GM23338 (cell line): ENCODE measurements around the gene TRIM14. TPM values are rescaled to one million over a fixed set of nuclear protein-coding genes. Genes with fewer than 3 reads are reported as not detected.

Experiments
- ATAC-seq: fragments of 200-7000 bp; cut with Tn5 transposase; 3 replicates; pipeline ENCODE4 v1.9.1; 2020
- DNase-seq: peaks from one replicate; pipeline ENCODE4 v3.0.0-alpha.2; 2015; ENCODE audit warnings: low spot score
- H2AFZ ChIP-seq: fragments of 200-600 bp; sonication (generic); 2 replicates; pipeline ENCODE4 v1.8.0; 2016; ENCODE audit warnings: antibody characterized with exemption, mild to moderate bottlenecking, moderate library complexity
- H3F3A ChIP-seq: fragments of 200-600 bp; sonication (generic); replicated peaks from 2 replicates; pipeline ENCODE4 v1.8.0; 2017; ENCODE audit warnings: antibody characterized with exemption, mixed run types, low read depth
- H3K27ac ChIP-seq: fragments of 200-600 bp; sonication (generic); 2 replicates; pipeline ENCODE4 v1.6.1; 2016; ENCODE audit warnings: low read depth
- H3K27me3 ChIP-seq: fragments of 200-600 bp; sonication (generic); 2 replicates; pipeline ENCODE4 v1.8.0; 2016; ENCODE audit warnings: mild to moderate bottlenecking, mixed run types, moderate library complexity; ENCODE audit not compliant: insufficient read depth
- H3K36me3 ChIP-seq: fragments of 200-600 bp; sonication (generic); 2 replicates; pipeline ENCODE4 v1.8.0; 2016; ENCODE audit warnings: mild to moderate bottlenecking; ENCODE audit not compliant: insufficient read depth
- H3K4me1 ChIP-seq: fragments of 200-600 bp; sonication (generic); 2 replicates; pipeline ENCODE4 v1.8.0; 2016; ENCODE audit warnings: mild to moderate bottlenecking, moderate library complexity; ENCODE audit not compliant: insufficient read depth
- H3K4me2 ChIP-seq: fragments of 200-600 bp; sonication (generic); 2 replicates; pipeline ENCODE4 v1.7.1; 2017; ENCODE audit warnings: mixed run types
- H3K4me3 ChIP-seq: fragments of 200-600 bp; sonication (generic); 2 replicates; pipeline ENCODE4 v1.6.1; 2016; ENCODE audit warnings: mixed run types
- H3K79me2 ChIP-seq: fragments of 200-600 bp; sonication (generic); replicated peaks from 2 replicates; pipeline ENCODE4 v1.8.0; 2017; ENCODE audit warnings: mild to moderate bottlenecking; ENCODE audit not compliant: insufficient read depth
- H3K9me2 ChIP-seq: fragments of 200-600 bp; sonication (generic); 2 replicates; pipeline ENCODE4 v1.8.0; 2017; ENCODE audit not compliant: insufficient read depth
- H4K20me1 ChIP-seq: fragments of 200-600 bp; sonication (generic); replicated peaks from 2 replicates; pipeline ENCODE4 v1.8.0; 2017; ENCODE audit warnings: mild to moderate bottlenecking; ENCODE audit not compliant: insufficient read depth
- H3K27ac Mint-ChIP-seq: 2 replicates; pipeline ENCODE4 v1.8.0; 2020; ENCODE audit warnings: inconsistent platforms, mild to moderate bottlenecking, moderate library complexity, mixed read lengths
- H3K27me3 Mint-ChIP-seq: 3 replicates; pipeline ENCODE4 v1.8.0; 2022; ENCODE audit warnings: low read depth, mild to moderate bottlenecking, moderate library complexity, mixed read lengths, inconsistent platforms; ENCODE audit not compliant: insufficient read depth, poor library complexity
- H3K36me3 Mint-ChIP-seq: 3 replicates; pipeline ENCODE4 v1.8.0; 2021; ENCODE audit warnings: low read depth, mild to moderate bottlenecking, inconsistent platforms, moderate library complexity, mixed read lengths
- H3K4me1 Mint-ChIP-seq: 3 replicates; pipeline ENCODE4 v1.8.0; 2020; ENCODE audit warnings: mild to moderate bottlenecking, inconsistent platforms, mixed read lengths
- H3K4me3 Mint-ChIP-seq: 3 replicates; pipeline ENCODE4 v1.8.0; 2021; ENCODE audit warnings: moderate library complexity, mild to moderate bottlenecking, inconsistent platforms, mixed read lengths
- H3K9me3 Mint-ChIP-seq: 3 replicates; pipeline ENCODE4 v1.8.0; 2020; ENCODE audit warnings: moderate library complexity, mild to moderate bottlenecking, inconsistent platforms, mixed read lengths
- CREB1 ChIP-seq: fragments of 250-450 bp; sonication (Bioruptor Pico); IDR thresholded peaks from 2 replicates; pipeline ENCODE4 v1.5.0; 2020; ENCODE audit warnings: low read depth, mild to moderate bottlenecking, moderate library complexity
- ETS1 ChIP-seq: IDR thresholded peaks from 2 replicates; pipeline ENCODE4 v1.6.1; 2016; ENCODE audit warnings: antibody characterized with exemption
- EZH2 ChIP-seq: fragments of 200-600 bp; sonication (generic); IDR thresholded peaks from one replicate; pipeline ENCODE4 v1.8.0; 2017; ENCODE audit warnings: antibody characterized with exemption, mild to moderate bottlenecking, low read depth; ENCODE audit not compliant: unreplicated experiment
- EZH2phosphoT487 ChIP-seq: fragments of 200-600 bp; sonication (generic); IDR thresholded peaks from one replicate; pipeline ENCODE4 v1.8.1; 2018; ENCODE audit warnings: antibody characterized with exemption; ENCODE audit not compliant: unreplicated experiment
- JUNB ChIP-seq: IDR thresholded peaks from one replicate; pipeline ENCODE4 v1.6.1; 2016; ENCODE audit warnings: antibody characterized with exemption; ENCODE audit not compliant: unreplicated experiment
- NANOG ChIP-seq: IDR thresholded peaks from 2 replicates; pipeline ENCODE4 v1.6.1; 2016; ENCODE audit warnings: antibody characterized with exemption, borderline replicate concordance
- POLR2AphosphoS5 ChIP-seq: IDR thresholded peaks from 2 replicates; pipeline ENCODE4 v1.6.1; 2016; ENCODE audit warnings: antibody characterized with exemption, low read depth
- ZNF114 ChIP-seq: fragments of 250-450 bp; sonication (Bioruptor Pico); IDR thresholded peaks from 2 replicates; pipeline ENCODE4 v1.5.0; 2020; ENCODE audit warnings: mild to moderate bottlenecking, moderate library complexity
- ZNF331 ChIP-seq: fragments of 250-450 bp; sonication (Bioruptor Pico); IDR thresholded peaks from 2 replicates; pipeline ENCODE4 v1.5.0; 2020; ENCODE audit warnings: low read depth, mild to moderate bottlenecking, moderate library complexity
- ZNF462 ChIP-seq: fragments of 250-450 bp; sonication (Bioruptor Pico); IDR thresholded peaks from 2 replicates; pipeline ENCODE4 v1.5.0; 2020; ENCODE audit warnings: mild to moderate bottlenecking, moderate library complexity
- polyA plus RNA-seq: library from polyadenylated mRNA; unstranded; fragments of >200 nt; fragmentation: Nextera tagmentation; extraction: Ambion mirVana; gene quantifications from 2 replicates; pipeline ENCODE4 v1.2.1, GENCODE V29; 2016
- total RNA-seq: library from RNA; depleted of rRNA; stranded (reverse); fragments of >200 nt; shearing (Covaris generic); gene quantifications from 2 replicates; pipeline ENCODE4 v1.2.3, GENCODE V29; 2014

Gene TRIM14
- total and polyA plus RNA-seq, 2 experiments from 2014 or later: 17.2 to 25.3 TPM

GRCh38 chr9:98085058-98085457, 34.0 kb downstream of the TRIM14 start (continued):
- TF ChIP-seq ZNF462 (CRISPR knock-in tag): no peak
- no peak for TF ChIP-seq POLR2AphosphoS5
- TF ChIP-seq CREB1: no peak
- no peak for TF ChIP-seq JUNB
- no peak for TF ChIP-seq NANOG
- no peak for TF ChIP-seq EZH2phosphoT487

GRCh38 chr9:98084396-98084795, 34.6 kb downstream of the TRIM14 start:
- DNase-seq (no peak), ATAC-seq (no peak)
- peaks cover 14% of the 10 kb centered on the region for H3K36me3 ChIP-seq
- H3K4me1 Mint-ChIP-seq: peaks cover 20% of the 10 kb centered on the region
- no peak overlapping the region for H2AFZ ChIP-seq
- no peaks in the 10 kb centered on the region for H3K79me2 ChIP-seq
- peaks cover 6% of the 10 kb centered on the region; the same call in 2 of the 3 replicates for H3K9me3 Mint-ChIP-seq
- no peak overlapping the region for H3K27ac ChIP-seq
- peaks cover 8% of the 10 kb centered on the region for H3K27me3 Mint-ChIP-seq
- peaks cover 18% of the 10 kb centered on the region; the same call in 1 of the 2 replicates for H3K27me3 ChIP-seq
- no peak overlapping the region for H3K27ac Mint-ChIP-seq
- H4K20me1 ChIP-seq: no peaks in the 10 kb centered on the region; the same call in none of the 2 replicates
- peaks cover 36% of the 10 kb centered on the region for H3K36me3 Mint-ChIP-seq
- H3F3A ChIP-seq: 0 out of 2 replicates have a peak, but pooled peaks cover 9% of the 10 kb centered on the region
- H3K4me2 ChIP-seq: no peak overlapping the region
- H3K9me2 ChIP-seq: no peaks in the 10 kb centered on the region
- no peak overlapping the region for H3K4me3 Mint-ChIP-seq
- H3K4me1 ChIP-seq: peaks cover 18% of the 10 kb centered on the region
- no peak overlapping the region for H3K4me3 ChIP-seq
- TF ChIP-seq EZH2 (no peak), JUNB (no peak), ZNF114 (CRISPR knock-in tag) (no peak), ZNF331 (CRISPR knock-in tag) (no peak), EZH2phosphoT487 (no peak), ETS1 (no peak)
